ENCODE measurements around the gene MACROD2. TPM values are rescaled to one million over a fixed set of nuclear protein-coding genes. Genes with fewer than 3 reads are reported as not detected.

MACROD2 gene
- total RNA-seq, 1 experiment from 2014 or later: 1.6 TPM

GRCh38 chr20:15030826-15031225, 1035.5 kb downstream of the MACROD2 start:
- Histone ChIP-seq H3K4me2 (ENCODE audit: insufficient read depth, insufficient read length, low read length) (no peak overlapping the region), H4K8ac (replicated peaks; ENCODE audit: insufficient read length, low read depth, low read length) (no peak overlapping the region), H3T11ph (ENCODE audit: low read length) (no peak overlapping the region), H2AFZ (ENCODE audit: low read length) (no peak overlapping the region), H3K18ac (ENCODE audit: insufficient read length, low read depth, low read length) (no peak overlapping the region), H2BK5ac (ENCODE audit: insufficient read length, low read length) (no peak overlapping the region), H3K9me3 (ENCODE audit: control insufficient read depth, low read depth, low read length) (no peaks in the 10 kb centered on the region), H3K27ac (ENCODE audit: insufficient read length, low read depth, low read length) (no peak overlapping the region), H3K27me3 (ENCODE audit: insufficient read depth, low read length) (no peaks in the 10 kb centered on the region), H3K14ac (ENCODE audit: insufficient read depth, low read length) (no peak overlapping the region), H3K79me2 (ENCODE audit: insufficient read depth, low read length) (no peaks in the 10 kb centered on the region), H2BK120ac (ENCODE audit: low read depth, low read length, poor library complexity, severe bottlenecking) (no peak overlapping the region), H2AK5ac (ENCODE audit: insufficient read length, low read length) (no peak overlapping the region), H2BK12ac (ENCODE audit: insufficient read length, low read depth, low read length) (no peak overlapping the region), H3K23me2 (ENCODE audit: insufficient read length, low read depth, low read length, poor library complexity, severe bottlenecking) (no peaks in the 10 kb centered on the region), H3K56ac (ENCODE audit: insufficient read length, low read depth, low read length) (no peak overlapping the region), H3K9ac (ENCODE audit: extremely low read depth, insufficient read length, low read length) (no peak overlapping the region), H4K5ac (ENCODE audit: insufficient read length, low read depth, low read length) (no peak overlapping the region), H3K23ac (ENCODE audit: insufficient read length, low read depth, low read length) (no peak overlapping the region), H4K20me1 (ENCODE audit: control insufficient read depth, insufficient read depth, insufficient read length) (no peaks in the 10 kb centered on the region), H4K91ac (ENCODE audit: insufficient read length, low read depth, low read length) (no peak overlapping the region), H2BK20ac (ENCODE audit: low read depth, low read length, poor library complexity, severe bottlenecking) (no peak overlapping the region), H3K4me1 (ENCODE audit: insufficient read depth, low read length) (no peaks in the 10 kb centered on the region), H3K4ac (ENCODE audit: low read depth, low read length) (no peak overlapping the region), H3K79me1 (ENCODE audit: insufficient read depth, low read depth, low read length, poor library complexity, severe bottlenecking) (no peaks in the 10 kb centered on the region), H2BK15ac (ENCODE audit: low read depth, low read length) (no peak overlapping the region)
- no peaks in the 10 kb centered on the region for H3K4me1 Mint-ChIP-seq
- no peak for DNase-seq
- no peak overlapping the region for H3K27ac Mint-ChIP-seq
- TF ChIP-seq CTCF (conservative IDR thresholded peaks at IDR 0.05): no peak
- no peaks in the 10 kb centered on the region for H3K9me3 Mint-ChIP-seq
- WGBS (ENCODE audit: extremely low coverage, insufficient read length, low lambda C conversion rate): no CpG with 5 or more reads among the region's 14 CpGs
- no peak overlapping the region for H3K4me3 Mint-ChIP-seq
- H3K36me3 Mint-ChIP-seq (ENCODE audit: insufficient read depth in 1 of 3, low read depth in 3 of 3): no peaks in the 10 kb centered on the region
- H3K27me3 Mint-ChIP-seq (ENCODE audit: low read depth): no peaks in the 10 kb centered on the region

Measured in H9 (cell line).